HG02840 (cell line): ENCODE data around the gene EFCAB6.
"Not testable (repeated sequence)": the region's sequence is repeated elsewhere in the genome, so short reads cannot be mapped to it uniquely, and the experiment has no call there.

Experiments
- ATAC-seq: cut with Tn5 transposase; IDR thresholded peaks from one replicate; pipeline ENCODE4 v1.9.1; 2021; ENCODE audit warnings: mild to moderate bottlenecking, moderate library complexity, moderate number of reproducible peaks; ENCODE audit not compliant: unreplicated experiment, low FRiP score

Gene EFCAB6

GRCh38 chr22:43726322-43726721 is 85.8 kb downstream of the EFCAB6 start:
- no peak for ATAC-seq

- ATAC-seq = no peak
Measured at GRCh38 chr22:43723816-43724215, 88.3 kb downstream of the EFCAB6 start.

- ATAC-seq = no peak
Measured at GRCh38 chr22:43722444-43722843, 89.7 kb downstream of the EFCAB6 start.

GRCh38 chr22:43720716-43721115 is 91.4 kb downstream of the EFCAB6 start:
- ATAC-seq = no peak

GRCh38 chr22:43714104-43714503 is 98.0 kb downstream of the EFCAB6 start:
- ATAC-seq = no peak

GRCh38 chr22:43711681-43712080 is 100.4 kb downstream of the EFCAB6 start:
- ATAC-seq = no peak

- ATAC-seq = no peak
Measured at GRCh38 chr22:43707648-43708047, 104.5 kb downstream of the EFCAB6 start.

- ATAC-seq = no peak
Measured at GRCh38 chr22:43706571-43707328, 105.4 kb downstream of the EFCAB6 start.

GRCh38 chr22:43706151-43706550 is 106.0 kb downstream of the EFCAB6 start:
- ATAC-seq = no peak

- no peak for ATAC-seq
Measured at GRCh38 chr22:43704051-43704450, 108.1 kb downstream of the EFCAB6 start.

GRCh38 chr22:43698403-43698802 is 113.7 kb downstream of the EFCAB6 start:
- no peak for ATAC-seq

- ATAC-seq = no peak
Measured at GRCh38 chr22:43697894-43698293, 114.2 kb downstream of the EFCAB6 start.

- ATAC-seq = no peak
Measured at GRCh38 chr22:43693249-43693648, 118.9 kb downstream of the EFCAB6 start.

GRCh38 chr22:43689356-43689755 is 122.7 kb downstream of the EFCAB6 start:
- no peak for ATAC-seq

GRCh38 chr22:43682851-43683250 is 129.3 kb downstream of the EFCAB6 start:
- no peak for ATAC-seq

- ATAC-seq = no peak
Measured at GRCh38 chr22:43681731-43682360, 130.3 kb downstream of the EFCAB6 start.

GRCh38 chr22:43670513-43670912 is 141.6 kb downstream of the EFCAB6 start:
- ATAC-seq = no peak

GRCh38 chr22:43669190-43669589 is 142.9 kb downstream of the EFCAB6 start:
- ATAC-seq = no peak

GRCh38 chr22:43667656-43668055 is 144.4 kb downstream of the EFCAB6 start:
- ATAC-seq = no peak

- ATAC-seq = no peak
Measured at GRCh38 chr22:43666457-43666856, 145.6 kb downstream of the EFCAB6 start.

GRCh38 chr22:43658823-43659222 is 153.3 kb downstream of the EFCAB6 start:
- no peak for ATAC-seq

GRCh38 chr22:43656581-43656980 is 155.5 kb downstream of the EFCAB6 start:
- not testable (repeated sequence) for ATAC-seq
